ENCODE measurements around the gene PRPF6.
A peak's percentile ranks its signal among the peaks of the same experiment; 100 is the strongest.

Gene PRPF6

DNA sequence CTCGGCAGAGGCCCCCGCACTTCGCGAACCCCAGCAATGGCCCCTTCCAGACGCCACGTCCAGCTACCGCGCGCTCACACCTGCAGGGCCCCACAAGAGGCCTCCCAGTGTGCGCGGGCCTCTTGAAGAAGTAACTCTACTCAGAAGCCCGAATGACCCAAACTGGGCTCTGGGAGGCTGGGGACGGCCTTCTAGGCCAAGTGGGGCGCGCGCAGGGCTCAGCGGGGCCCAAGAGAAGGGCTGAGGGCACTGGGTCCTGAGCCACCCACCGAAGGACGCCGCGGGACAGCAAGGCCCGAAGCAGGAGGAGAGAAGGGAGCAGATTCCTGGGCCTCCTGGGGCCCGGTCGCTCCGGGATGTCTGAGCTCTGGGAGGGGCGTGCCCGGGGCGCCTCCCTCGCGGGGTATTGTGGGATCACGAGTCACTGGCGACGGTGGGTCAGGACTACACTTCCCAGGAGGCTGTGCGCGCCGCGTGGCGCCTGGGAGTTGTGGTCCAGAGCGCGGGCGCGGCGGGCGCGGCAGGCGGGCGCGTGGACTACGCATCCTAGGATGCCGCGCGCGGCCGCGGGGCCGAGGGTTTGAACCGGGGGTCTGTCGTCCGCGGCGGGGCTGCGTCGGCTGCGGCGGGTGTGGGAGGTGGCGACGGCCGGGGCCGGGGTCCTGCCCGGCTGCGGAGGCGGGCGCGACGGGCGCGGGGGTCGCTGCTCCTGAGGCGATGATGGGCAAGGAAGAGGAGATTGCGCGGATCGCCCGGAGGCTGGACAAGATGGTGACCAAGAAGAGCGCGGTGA lies 81.9 kb downstream of the PRPF6 start, which contains the start of gene TCEA2:
Gene TCEA2, plus strand, starts transcription at position 603 of the 793 bp plus-strand sequence. Its CDS starts 115 bp downstream, at position 718.
- Histone ChIP-seq H2BK12ac (ENCODE audit: low read length in 2 of 2) (no peak within 1 kb of the TSS), H3K36me3 (ENCODE audit: control insufficient read depth in 1 of 2, insufficient read depth in 2 of 2, low read depth in 1 of 2, low read length in 2 of 2) (peaks cover 0 to 5% of the 10 kb centered on the region in 2 experiments), H3K9ac (ENCODE audit: low read length) (peak within 1 kb of the TSS; percentile 93), H3K23ac (ENCODE audit: low read length in 2 of 2) (peak within 1 kb of the TSS; percentile 10 to 96), H3K14ac (ENCODE audit: low read length in 2 of 2) (peak within 1 kb of the TSS in 1 of 2 experiments; percentile 68), H2BK120ac (ENCODE audit: low read depth, low read length) (peak within 1 kb of the TSS; percentile 71), H3K4me2 (ENCODE audit: low read length, poor library complexity, severe bottlenecking) (peak within 1 kb of the TSS; percentile 92), H2AFZ (ENCODE audit: low read depth, low read length) (peak within 1 kb of the TSS; percentile 76), H3K4me3 (ENCODE audit: insufficient read depth in 1 of 2, low read depth in 1 of 2, low read length in 2 of 2) (peak within 1 kb of the TSS; percentile 86 to 91), H2BK15ac (ENCODE audit: low read depth, poor library complexity, severe bottlenecking) (peak within 1 kb of the TSS; percentile 89), H2AK5ac (ENCODE audit: low read length, severe bottlenecking) (peak within 1 kb of the TSS; percentile 65), H3K4me1 (ENCODE audit: control insufficient read depth, insufficient read depth, low read depth, low read length) (peaks cover 48% of the 10 kb centered on the region), H4K8ac (ENCODE audit: low read length) (peak within 1 kb of the TSS; percentile 99), H3K18ac (ENCODE audit: low read depth in 1 of 2, low read length in 2 of 2) (peak within 1 kb of the TSS; percentile 93 to 95), H3K27ac (ENCODE audit: low read length, poor library complexity, severe bottlenecking) (peak within 1 kb of the TSS; percentile 21), H2BK5ac (ENCODE audit: low read depth, low read length, poor library complexity, severe bottlenecking) (peak within 1 kb of the TSS; percentile 19), H3K4ac (ENCODE audit: low read depth in 1 of 2, low read length in 2 of 2) (peak within 1 kb of the TSS; percentile 92 to 98), H4K91ac (ENCODE audit: low read length) (peak within 1 kb of the TSS; percentile 89), H3K27me3 (ENCODE audit: control insufficient read depth in 1 of 2, insufficient read depth in 1 of 2, low read length in 2 of 2) (peaks cover 0 to 12% of the 10 kb centered on the region in 2 experiments), H3K79me1 (replicated peaks; ENCODE audit: low read length, poor library complexity, severe bottlenecking) (peaks cover 11% of the 10 kb centered on the region), H3K9me3 (ENCODE audit: control insufficient read depth, low read length) (no peaks in the 10 kb centered on the region)
- peak; percentile 95 for DNase-seq
- WGBS: 8% methylated on average over 67 of the region's 85 CpGs

DNA sequence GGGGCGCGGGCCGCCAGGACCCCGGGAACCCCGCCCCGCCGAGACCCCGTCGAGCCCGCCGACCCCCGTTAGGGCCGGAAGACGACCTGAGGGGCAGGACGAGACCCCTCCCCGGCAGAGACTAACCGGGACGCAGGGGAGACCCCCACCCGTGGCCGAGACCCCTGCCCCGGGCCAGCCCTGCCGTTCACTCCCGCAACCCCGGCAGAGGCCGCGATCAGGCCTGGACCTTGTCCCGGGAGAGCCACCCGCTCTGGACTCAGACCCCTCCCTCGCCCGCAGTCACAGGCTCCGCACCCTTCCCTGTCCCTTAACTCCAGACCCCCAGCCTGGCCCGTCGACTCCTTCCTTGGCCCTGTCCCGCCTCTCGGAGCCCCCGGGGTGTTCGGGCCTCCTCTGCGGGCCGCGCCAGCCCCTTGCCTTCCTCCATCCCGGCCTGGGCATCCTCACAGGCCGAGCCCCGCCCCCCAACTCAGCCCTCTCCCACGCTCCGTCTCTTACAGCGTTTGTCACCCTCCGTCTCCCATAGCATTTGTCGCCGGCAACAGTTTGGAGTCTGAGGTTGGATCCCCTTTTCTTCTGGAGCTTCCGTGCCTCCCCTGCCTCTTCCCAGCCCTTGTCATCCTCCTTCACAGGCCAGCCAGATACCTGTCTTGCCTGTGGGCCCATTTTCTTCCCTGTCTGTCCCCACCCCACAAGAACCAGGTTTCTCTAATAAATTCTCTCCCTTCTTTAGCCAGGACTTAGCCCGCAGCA lies 82.6 kb downstream of the PRPF6 start:
- Histone ChIP-seq H3K23ac (ENCODE audit: low read length in 2 of 2) (peak overlapping the region; percentile 10 to 96), H3K4me3 (ENCODE audit: insufficient read depth in 1 of 2, low read depth in 1 of 2, low read length in 2 of 2) (peak overlapping the region; percentile 86 to 91), H2BK5ac (ENCODE audit: low read depth, low read length, poor library complexity, severe bottlenecking) (no peak overlapping the region), H3K4ac (ENCODE audit: low read depth in 1 of 2, low read length in 2 of 2) (peak overlapping the region; percentile 92 to 98), H2AK5ac (ENCODE audit: low read length, severe bottlenecking) (peak overlapping the region; percentile 62), H3K27ac (ENCODE audit: low read length, poor library complexity, severe bottlenecking) (peak overlapping the region; percentile 21), H3K27me3 (ENCODE audit: control insufficient read depth in 1 of 2, insufficient read depth in 1 of 2, low read length in 2 of 2) (peaks cover 0 to 7% of the 10 kb centered on the region in 2 experiments), H4K8ac (ENCODE audit: low read length) (peak overlapping the region; percentile 88), H2AFZ (ENCODE audit: low read depth, low read length) (peak overlapping the region; percentile 32), H3K4me1 (ENCODE audit: control insufficient read depth, insufficient read depth, low read depth, low read length) (peaks cover 43% of the 10 kb centered on the region), H3K14ac (ENCODE audit: low read length in 2 of 2) (peak overlapping the region in 1 of 2 experiments; percentile 68), H3K79me1 (replicated peaks; ENCODE audit: low read length, poor library complexity, severe bottlenecking) (peaks cover 11% of the 10 kb centered on the region), H3K9me3 (ENCODE audit: control insufficient read depth, low read length) (no peaks in the 10 kb centered on the region), H3K18ac (ENCODE audit: low read depth in 1 of 2, low read length in 2 of 2) (peak overlapping the region; percentile 93 to 95), H3K9ac (ENCODE audit: low read length) (peak overlapping the region; percentile 91), H2BK120ac (ENCODE audit: low read depth, low read length) (peak overlapping the region; percentile 71), H2BK12ac (ENCODE audit: low read length in 2 of 2) (no peak overlapping the region), H3K4me2 (ENCODE audit: low read length, poor library complexity, severe bottlenecking) (peak overlapping the region; percentile 92), H3K36me3 (ENCODE audit: control insufficient read depth in 1 of 2, insufficient read depth in 2 of 2, low read depth in 1 of 2, low read length in 2 of 2) (peaks cover 0 to 13% of the 10 kb centered on the region in 2 experiments), H4K91ac (ENCODE audit: low read length) (peak overlapping the region; percentile 89), H2BK15ac (ENCODE audit: low read depth, poor library complexity, severe bottlenecking) (peak overlapping the region; percentile 71)
- 3% methylated on average over 48 of the region's 51 CpGs for WGBS
- no peak for DNase-seq

DNA sequence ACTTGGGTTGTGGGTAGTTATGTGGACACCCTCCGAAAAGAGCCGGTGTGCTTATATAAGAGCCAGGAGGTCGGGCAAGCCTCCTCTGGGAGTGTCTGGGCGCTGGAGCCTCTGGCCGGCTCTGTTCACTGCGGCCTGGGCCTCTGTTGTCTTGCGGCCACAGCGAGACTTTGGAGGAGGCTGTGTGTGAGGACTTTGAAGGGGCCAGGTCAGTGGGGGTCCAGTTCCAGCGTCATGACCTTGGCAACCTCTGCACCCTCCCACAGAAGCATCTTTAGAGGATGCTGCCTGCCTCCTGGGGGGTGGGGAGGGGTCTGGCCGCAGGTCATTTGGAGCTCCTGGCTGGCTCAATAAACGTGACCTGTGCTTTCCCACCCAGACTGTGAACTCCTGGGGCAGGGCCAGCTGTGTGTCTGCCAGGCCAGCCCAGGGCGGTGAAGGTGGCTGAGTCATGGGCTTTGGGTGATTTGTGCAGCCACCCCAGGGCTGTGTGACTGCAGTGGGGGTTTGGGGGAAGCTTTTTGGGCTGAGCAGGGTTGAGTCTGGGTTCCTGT lies 83.3 kb downstream of the PRPF6 start:
- H3K9me3 ChIP-seq (ENCODE audit: control insufficient read depth, low read length): no peaks in the 10 kb centered on the region
- H3K27me3 ChIP-seq (ENCODE audit: control insufficient read depth in 1 of 2, insufficient read depth in 1 of 2, low read length in 2 of 2): peaks cover 0 to 7% of the 10 kb centered on the region in 2 experiments
- peak overlapping the region in 1 of 2 experiments; percentile 43 for H3K23ac ChIP-seq (ENCODE audit: low read length in 2 of 2)
- peak overlapping the region; percentile 91 for H3K9ac ChIP-seq (ENCODE audit: low read length)
- H3K4me1 ChIP-seq (ENCODE audit: control insufficient read depth, insufficient read depth, low read depth, low read length): peaks cover 43% of the 10 kb centered on the region
- WGBS: 61% methylated on average over 11 of the region's 12 CpGs
- H2BK5ac ChIP-seq (ENCODE audit: low read depth, low read length, poor library complexity, severe bottlenecking): no peak overlapping the region
- peak overlapping the region in 1 of 2 experiments; percentile 6 for H3K18ac ChIP-seq (ENCODE audit: low read depth in 1 of 2, low read length in 2 of 2)
- peak; percentile 40 for DNase-seq
- peak overlapping the region; percentile 67 for H4K8ac ChIP-seq (ENCODE audit: low read length)
- no peak overlapping the region for H3K14ac ChIP-seq (ENCODE audit: low read length in 2 of 2)
- H3K4ac ChIP-seq (ENCODE audit: low read depth in 1 of 2, low read length in 2 of 2): peak overlapping the region in 1 of 2 experiments; percentile 98
- H2BK15ac ChIP-seq (ENCODE audit: low read depth, poor library complexity, severe bottlenecking): peak overlapping the region; percentile 71
- peaks cover 11% of the 10 kb centered on the region for H3K79me1 ChIP-seq (replicated peaks; ENCODE audit: low read length, poor library complexity, severe bottlenecking)
- H2AFZ ChIP-seq (ENCODE audit: low read depth, low read length): no peak overlapping the region
- H4K91ac ChIP-seq (ENCODE audit: low read length): peak overlapping the region; percentile 52
- H2AK5ac ChIP-seq (ENCODE audit: low read length, severe bottlenecking): peak overlapping the region; percentile 62
- no peak overlapping the region for H2BK120ac ChIP-seq (ENCODE audit: low read depth, low read length)
- H3K4me3 ChIP-seq (ENCODE audit: insufficient read depth in 1 of 2, low read depth in 1 of 2, low read length in 2 of 2): peak overlapping the region; percentile 20 to 91
- H2BK12ac ChIP-seq (ENCODE audit: low read length in 2 of 2): peak overlapping the region in 1 of 2 experiments; percentile 55
- peaks cover 0 to 19% of the 10 kb centered on the region in 2 experiments for H3K36me3 ChIP-seq (ENCODE audit: control insufficient read depth in 1 of 2, insufficient read depth in 2 of 2, low read depth in 1 of 2, low read length in 2 of 2)
- H3K27ac ChIP-seq (ENCODE audit: low read length, poor library complexity, severe bottlenecking): peak overlapping the region; percentile 8
- H3K4me2 ChIP-seq (ENCODE audit: low read length, poor library complexity, severe bottlenecking): peak overlapping the region; percentile 92

All from mesenchymal stem cell (in vitro differentiated cells and primary cell).